HEK293 (cell line): ENCODE data around the gene HOXA6.

Source experiments
- CTCF ChIA-PET: fragments of 350-600 bp; formaldehyde crosslinking; extraction: SDS; loops from one replicate; lab custom pipeline; 2021; ENCODE audit warnings: antibody characterized with exemption; lab: Yijun Ruan, JAX
- POLR2A ChIA-PET: fragments of 300-600 bp; formaldehyde crosslinking; extraction: SDS; loops from one replicate; lab custom pipeline; 2020; ENCODE audit warnings: antibody characterized with exemption, inconsistent platforms; lab: Yijun Ruan, JAX
- H3K27ac ChIP-seq: fragments of 200-500 bp; sonication (Bioruptor generic); 2 replicates; pipeline ENCODE4 v1.5.1; 2014; ENCODE audit warnings: low read depth, low read length, control low read depth, inconsistent platforms; ENCODE audit errors: extremely low read depth
- H3K36me3 ChIP-seq, 2 experiments: fragments of 200-500 bp in 1 of 2; sonication (Bioruptor generic) in 1 of 2; 1 replicate in 1 of 2; 2 replicates in 1 of 2; pipeline ENCODE4 v1.5.1; 2014 to 2017; ENCODE audit warnings: inconsistent platforms in 2 of 2, low read length in 2 of 2; ENCODE audit not compliant: control insufficient read depth in 2 of 2, insufficient read depth in 1 of 2
- H3K4me1 ChIP-seq: fragments of 200-500 bp; sonication (Bioruptor generic); 2 replicates; pipeline ENCODE4 v1.5.1; 2014; ENCODE audit warnings: mild to moderate bottlenecking, low read length, inconsistent platforms; ENCODE audit not compliant: control insufficient read depth, insufficient read depth
- H3K4me3 ChIP-seq: 2 replicates; pipeline ENCODE4 v1.5.1; 2011; ENCODE audit warnings: low read depth, mild to moderate bottlenecking, control low read depth, low read length, moderate library complexity
- H3K9me3 ChIP-seq: fragments of 200-500 bp; sonication (Bioruptor generic); 2 replicates; pipeline ENCODE4 v1.5.1; 2014; ENCODE audit warnings: low read depth, low read length, inconsistent platforms; ENCODE audit not compliant: control insufficient read depth, insufficient read depth
- BCL11B ChIP-seq: fragments of 450-650 bp; formaldehyde crosslinking; IDR thresholded peaks from 2 replicates; pipeline ENCODE4 v1.5.1; 2016; ENCODE audit warnings: low read depth, missing biosample characterization, missing genetic modification characterization
- GLI2 ChIP-seq: fragments of 450-650 bp; formaldehyde crosslinking; IDR thresholded peaks from 2 replicates; pipeline ENCODE4; 2017; ENCODE audit warnings: missing biosample characterization, missing genetic modification characterization, low read depth, borderline replicate concordance
- KLF10 ChIP-seq: fragments of 450-650 bp; IDR thresholded peaks from 2 replicates; pipeline ENCODE4 v1.5.1; 2018; ENCODE audit warnings: missing biosample characterization, mild to moderate bottlenecking, missing genetic modification characterization
- KLF8 ChIP-seq: fragments of 450-650 bp; formaldehyde crosslinking; IDR thresholded peaks from 2 replicates; pipeline ENCODE4 v1.5.1; 2016; ENCODE audit warnings: missing biosample characterization, missing genetic modification characterization
- SP3 ChIP-seq: fragments of 450-650 bp; formaldehyde crosslinking; IDR thresholded peaks from 2 replicates; pipeline ENCODE4 v1.5.1; 2016; ENCODE audit warnings: missing biosample characterization, missing genetic modification characterization
- YY1 ChIP-seq: fragments of 450-650 bp; formaldehyde crosslinking; IDR thresholded peaks from 2 replicates; pipeline ENCODE4 v1.5.1; 2018; ENCODE audit warnings: missing biosample characterization, missing genetic modification characterization
- ZNF132 ChIP-seq: fragments of 450-650 bp; formaldehyde crosslinking; IDR thresholded peaks from 2 replicates; pipeline ENCODE4 v1.5.1; 2017; ENCODE audit warnings: missing biosample characterization, missing genetic modification characterization, borderline replicate concordance
- ZNF138 ChIP-seq: fragments of 450-650 bp; formaldehyde crosslinking; IDR thresholded peaks from 2 replicates; pipeline ENCODE4 v1.5.1; 2016; ENCODE audit warnings: missing biosample characterization, missing genetic modification characterization, borderline replicate concordance
- ZNF157 ChIP-seq: fragments of 450-650 bp; formaldehyde crosslinking; IDR thresholded peaks from 2 replicates; pipeline ENCODE4 v1.5.1; 2016; ENCODE audit warnings: missing biosample characterization, missing genetic modification characterization
- ZNF19 ChIP-seq: fragments of 450-650 bp; formaldehyde crosslinking; IDR thresholded peaks from 2 replicates; pipeline ENCODE4; 2016; ENCODE audit warnings: missing biosample characterization, missing genetic modification characterization, low read depth
- ZNF221 ChIP-seq: fragments of 450-650 bp; formaldehyde crosslinking; IDR thresholded peaks from 2 replicates; pipeline ENCODE4 v1.5.1; 2017; ENCODE audit warnings: missing biosample characterization, missing genetic modification characterization, borderline replicate concordance
- ZNF239 ChIP-seq: fragments of 450-650 bp; formaldehyde crosslinking; IDR thresholded peaks from 2 replicates; pipeline ENCODE4 v1.5.1; 2016; ENCODE audit warnings: missing biosample characterization, missing genetic modification characterization
- ZNF274 ChIP-seq, 2 experiments: fragments of 200-500 bp in 1 of 2; fragments of 450-650 bp in 1 of 2; sonication (Bioruptor generic) in 1 of 2; formaldehyde crosslinking in 1 of 2; IDR thresholded peaks; 2 replicates each; pipeline versions ENCODE4 v1.5.1 to v1.6.1; 2014 to 2016; ENCODE audit warnings: borderline replicate concordance in 1 of 2, inconsistent platforms in 1 of 2, low read length in 1 of 2, missing biosample characterization in 1 of 2, missing genetic modification characterization in 1 of 2
- ZNF37A ChIP-seq: fragments of 450-650 bp; IDR thresholded peaks from 2 replicates; pipeline ENCODE4 v1.5.1; 2018; ENCODE audit warnings: missing biosample characterization, missing genetic modification characterization
- ZNF510 ChIP-seq: fragments of 450-650 bp; formaldehyde crosslinking; IDR thresholded peaks from 2 replicates; pipeline ENCODE4 v1.5.1; 2018; ENCODE audit warnings: mild to moderate bottlenecking, missing genetic modification characterization, missing biosample characterization; ENCODE audit not compliant: insufficient replicate concordance
- ZNF513 ChIP-seq: fragments of 450-650 bp; IDR thresholded peaks from 2 replicates; pipeline ENCODE4 v1.5.1; 2018; ENCODE audit warnings: missing biosample characterization, missing genetic modification characterization
- ZNF514 ChIP-seq: fragments of 450-650 bp; formaldehyde crosslinking; IDR thresholded peaks from 2 replicates; pipeline ENCODE4 v1.5.1; 2016; ENCODE audit warnings: missing biosample characterization, missing genetic modification characterization
- ZNF548 ChIP-seq: fragments of 450-650 bp; formaldehyde crosslinking; IDR thresholded peaks from 2 replicates; pipeline ENCODE4 v1.5.1; 2016; ENCODE audit warnings: missing biosample characterization, missing genetic modification characterization
- ZNF610 ChIP-seq: fragments of 450-650 bp; formaldehyde crosslinking; IDR thresholded peaks from 2 replicates; pipeline ENCODE4 v1.5.1; 2016; ENCODE audit warnings: missing biosample characterization, missing genetic modification characterization, borderline replicate concordance
- ZNF621 ChIP-seq: fragments of 450-650 bp; formaldehyde crosslinking; IDR thresholded peaks from 2 replicates; pipeline ENCODE4 v1.5.1; 2017; ENCODE audit warnings: missing biosample characterization, missing genetic modification characterization
- ZNF629 ChIP-seq: fragments of 450-650 bp; formaldehyde crosslinking; IDR thresholded peaks from 2 replicates; pipeline ENCODE4 v1.5.1; 2017; ENCODE audit warnings: missing biosample characterization, missing genetic modification characterization
- ZXDB ChIP-seq: fragments of 450-650 bp; formaldehyde crosslinking; IDR thresholded peaks from 2 replicates; pipeline ENCODE4 v1.5.1; 2016; ENCODE audit warnings: missing biosample characterization, missing genetic modification characterization
- TF ChIP-seq, protein P1 (sequence below): fragments of 450-650 bp; formaldehyde crosslinking; IDR thresholded peaks from 2 replicates; pipeline ENCODE4 v1.5.1; 2016; ENCODE audit warnings: missing biosample characterization, missing genetic modification characterization
- TF ChIP-seq, protein P2 (sequence below): fragments of 450-650 bp; formaldehyde crosslinking; optimal IDR thresholded peaks from 2 replicates; pipeline ENCODE3; 2016; ENCODE audit warnings: missing biosample characterization, mild to moderate bottlenecking, missing genetic modification characterization
- TF ChIP-seq, protein P3 (sequence below): fragments of 450-650 bp; formaldehyde crosslinking; IDR thresholded peaks from 2 replicates; pipeline ENCODE4 v1.5.1; 2016; ENCODE audit warnings: missing biosample characterization, missing genetic modification characterization

Gene HOXA6

GRCh38 chr7:27141137-27141922 is 6.2 kb downstream of the HOXA6 start:
- H3K4me3 ChIP-seq: peak overlapping the region; percentile 79
- H3K9me3 ChIP-seq: no peaks in the 10 kb centered on the region
- H3K4me1 ChIP-seq: peaks cover 25% of the 10 kb centered on the region
- ChIA-PET POLR2A (interaction anchor here (0.6 to 1.2 kb wide), 7 partner anchors 21 to 772 kb away, joined by 3 to 6 read pairs (median 3); partner anchors contain the start of gene SKAP2), CTCF (interaction anchor here (0.6 to 4.4 kb wide), 16 partner anchors 9 to 955 kb away, joined by 3 to 26 read pairs (median 6); partner anchors contain the start of gene HOXA4)
- peaks cover 0 to 58% of the 10 kb centered on the region in 2 experiments; a peak in 2 of 3 replicates for H3K36me3 ChIP-seq
- TF ChIP-seq, protein P1, sequence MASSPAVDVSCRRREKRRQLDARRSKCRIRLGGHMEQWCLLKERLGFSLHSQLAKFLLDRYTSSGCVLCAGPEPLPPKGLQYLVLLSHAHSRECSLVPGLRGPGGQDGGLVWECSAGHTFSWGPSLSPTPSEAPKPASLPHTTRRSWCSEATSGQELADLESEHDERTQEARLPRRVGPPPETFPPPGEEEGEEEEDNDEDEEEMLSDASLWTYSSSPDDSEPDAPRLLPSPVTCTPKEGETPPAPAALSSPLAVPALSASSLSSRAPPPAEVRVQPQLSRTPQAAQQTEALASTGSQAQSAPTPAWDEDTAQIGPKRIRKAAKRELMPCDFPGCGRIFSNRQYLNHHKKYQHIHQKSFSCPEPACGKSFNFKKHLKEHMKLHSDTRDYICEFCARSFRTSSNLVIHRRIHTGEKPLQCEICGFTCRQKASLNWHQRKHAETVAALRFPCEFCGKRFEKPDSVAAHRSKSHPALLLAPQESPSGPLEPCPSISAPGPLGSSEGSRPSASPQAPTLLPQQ (tag by site-specific recombination): no peak
- TF ChIP-seq ZNF610 (tag by site-specific recombination): no peak
- TF ChIP-seq, protein P2, sequence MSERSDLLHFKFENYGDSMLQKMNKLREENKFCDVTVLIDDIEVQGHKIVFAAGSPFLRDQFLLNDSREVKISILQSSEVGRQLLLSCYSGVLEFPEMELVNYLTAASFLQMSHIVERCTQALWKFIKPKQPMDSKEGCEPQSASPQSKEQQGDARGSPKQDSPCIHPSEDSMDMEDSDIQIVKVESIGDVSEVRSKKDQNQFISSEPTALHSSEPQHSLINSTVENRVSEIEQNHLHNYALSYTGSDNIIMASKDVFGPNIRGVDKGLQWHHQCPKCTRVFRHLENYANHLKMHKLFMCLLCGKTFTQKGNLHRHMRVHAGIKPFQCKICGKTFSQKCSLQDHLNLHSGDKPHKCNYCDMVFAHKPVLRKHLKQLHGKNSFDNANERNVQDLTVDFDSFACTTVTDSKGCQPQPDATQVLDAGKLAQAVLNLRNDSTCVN (tag by site-specific recombination): no peak
- peak overlapping the region; percentile 98 for H3K27ac ChIP-seq

DNA sequence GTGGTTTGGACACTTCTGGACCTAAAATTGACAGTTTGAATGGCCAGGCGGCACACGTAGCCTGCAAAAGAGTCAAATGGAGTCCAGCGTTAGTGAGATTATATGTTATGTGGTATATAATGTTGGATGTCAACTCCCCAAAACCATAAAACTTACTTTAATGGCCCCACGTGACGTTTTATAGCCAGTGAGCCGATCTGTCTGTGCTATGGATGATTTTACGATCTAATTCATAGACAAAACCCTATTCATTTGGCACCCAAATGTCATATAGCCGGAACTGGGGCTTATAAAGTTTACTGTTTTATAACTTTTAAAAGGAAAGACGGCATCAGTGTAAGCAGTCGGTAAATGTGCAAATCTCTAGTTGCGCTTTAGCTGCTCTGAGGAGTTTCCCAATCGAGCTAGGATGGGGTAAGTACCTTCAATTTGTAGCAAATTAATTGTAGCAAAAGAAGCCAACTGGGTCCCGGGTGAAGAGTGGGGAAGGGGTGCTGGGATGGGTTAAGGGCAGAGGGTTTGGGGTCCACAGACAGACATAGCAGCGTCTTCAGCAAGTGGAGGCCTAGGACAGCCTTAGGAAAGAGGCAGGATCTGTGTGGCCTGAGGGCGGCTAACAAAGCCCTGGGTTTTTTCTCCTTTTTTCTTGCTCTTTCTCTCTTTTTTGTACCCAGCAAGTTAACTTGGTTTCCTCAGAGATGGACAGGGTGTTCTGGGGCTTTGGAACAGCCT is 7.3 kb downstream of the HOXA6 start:
- H3K4me1 ChIP-seq: peaks cover 33% of the 10 kb centered on the region
- no peaks in the 10 kb centered on the region for H3K9me3 ChIP-seq
- H3K4me3 ChIP-seq: no peak overlapping the region
- ChIA-PET CTCF (interaction anchor here (0.6 to 4.4 kb wide), 11 partner anchors 8 to 460 kb away, joined by 3 to 26 read pairs (median 7); partner anchors contain the start of gene HOXA4), POLR2A (interaction anchor here (1.3 kb wide), 1 partner anchor 21 kb away, joined by 3 read pairs; no protein-coding TSS in a partner anchor)
- peak overlapping the region; percentile 98 for H3K27ac ChIP-seq
- peaks cover 0 to 48% of the 10 kb centered on the region in 2 experiments; a peak in 1 of 3 replicates for H3K36me3 ChIP-seq
- no peak; the same call in 1 of the 2 replicates for TF ChIP-seq KLF8 (tag by site-specific recombination)
- TF ChIP-seq ZNF621 (tag by site-specific recombination): no peak
- TF ChIP-seq, protein P3, sequence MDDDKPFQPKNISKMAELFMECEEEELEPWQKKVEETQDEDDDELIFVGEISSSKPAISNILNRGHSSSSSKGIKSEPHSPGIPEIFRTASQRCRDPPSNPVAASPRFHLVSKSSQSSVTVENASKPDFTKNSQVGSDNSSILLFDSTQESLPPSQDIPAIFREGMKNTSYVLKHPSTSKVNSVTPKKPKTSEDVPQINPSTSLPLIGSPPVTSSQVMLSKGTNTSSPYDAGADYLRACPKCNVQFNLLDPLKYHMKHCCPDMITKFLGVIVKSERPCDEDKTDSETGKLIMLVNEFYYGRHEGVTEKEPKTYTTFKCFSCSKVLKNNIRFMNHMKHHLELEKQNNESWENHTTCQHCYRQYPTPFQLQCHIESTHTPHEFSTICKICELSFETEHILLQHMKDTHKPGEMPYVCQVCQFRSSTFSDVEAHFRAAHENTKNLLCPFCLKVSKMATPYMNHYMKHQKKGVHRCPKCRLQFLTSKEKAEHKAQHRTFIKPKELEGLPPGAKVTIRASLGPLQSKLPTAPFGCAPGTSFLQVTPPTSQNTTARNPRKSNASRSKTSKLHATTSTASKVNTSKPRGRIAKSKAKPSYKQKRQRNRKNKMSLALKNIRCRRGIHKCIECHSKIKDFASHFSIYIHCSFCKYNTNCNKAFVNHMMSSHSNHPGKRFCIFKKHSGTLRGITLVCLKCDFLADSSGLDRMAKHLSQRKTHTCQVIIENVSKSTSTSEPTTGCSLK (tag by site-specific recombination): no peak
- no peak for TF ChIP-seq ZNF132 (tag by site-specific recombination)
- TF ChIP-seq ZNF138: no peak
- no peak for TF ChIP-seq ZNF548 (tag by site-specific recombination)
- peak; percentile 37; the same call in 1 of the 2 replicates for TF ChIP-seq YY1 (tag by site-specific recombination)
- TF ChIP-seq ZNF274 (IDR thresholded peaks at IDR 0.05; ENCODE audit: low read length): no peak
- TF ChIP-seq ZNF274 (tag by site-specific recombination; IDR thresholded peaks at IDR 0.05; ENCODE audit: borderline replicate concordance): no peak
- peak; percentile 65; the same call in 1 of the 2 replicates for TF ChIP-seq BCL11B (tag by site-specific recombination)
- TF ChIP-seq ZNF629 (tag by site-specific recombination): peak; percentile 72
- TF ChIP-seq KLF10: peak; percentile 65
- TF ChIP-seq ZNF221 (tag by site-specific recombination): no peak
- peak; percentile 87 for TF ChIP-seq GLI2 (tag by site-specific recombination)
- peak; percentile 14; the same call in 1 of the 2 replicates for TF ChIP-seq ZNF513 (tag by site-specific recombination)
- 0 out of 2 replicates have a peak, but pooled peaks have one; percentile 11 for TF ChIP-seq SP3
- TF ChIP-seq ZNF157 (tag by site-specific recombination): no peak
- TF ChIP-seq ZNF514 (tag by site-specific recombination): no peak
- TF ChIP-seq ZXDB (tag by site-specific recombination): peak; percentile 69
- TF ChIP-seq ZNF19 (tag by site-specific recombination): no peak
- no peak for TF ChIP-seq ZNF510
- no peak for TF ChIP-seq ZNF37A (tag by site-specific recombination)
- TF ChIP-seq ZNF239: no peak
